ENCODE data around the gene CERS2. TPM values are rescaled to one million over a fixed set of nuclear protein-coding genes. Genes with fewer than 3 reads are reported as not detected.
A peak's percentile ranks its signal among the peaks of the same experiment; 100 is the strongest.

The CERS2 gene
- total and polyA plus RNA-seq, 2 of the 13 experiments (the other 11 are each of a cell fraction or from before 2014, with no cell fraction given): 269 to 298 TPM

- TF ChIP-seq REPIN1 (CRISPR knock-in tag; IDR thresholded peaks at IDR 0.05; ENCODE audit: borderline replicate concordance, low read depth): peak; percentile 78; the same call in 1 of the 2 replicates
- TF ChIP-seq PITX1 (CRISPR knock-in tag; IDR thresholded peaks at IDR 0.05): peak; percentile 91
- TF ChIP-seq HDAC1 (CRISPR knock-in tag; IDR thresholded peaks at IDR 0.05): peak; percentile 97
- peak; percentile 43; the same call in 1 of the 2 replicates for TF ChIP-seq RFXAP (CRISPR knock-in tag; IDR thresholded peaks at IDR 0.05; ENCODE audit: borderline replicate concordance)
- TF ChIP-seq PLRG1 (conservative IDR thresholded peaks at IDR 0.05): no peak
- no peak for TF ChIP-seq ZNF562 (CRISPR knock-in tag; IDR thresholded peaks at IDR 0.05; ENCODE audit: borderline replicate concordance)
- peak; percentile 66; the same call in 1 of the 2 replicates for TF ChIP-seq CBFB (CRISPR knock-in tag; IDR thresholded peaks at IDR 0.05)
- TF ChIP-seq RXRB (CRISPR knock-in tag; IDR thresholded peaks at IDR 0.05; ENCODE audit: borderline replicate concordance): peak; percentile 95
- TF ChIP-seq ZHX1 (CRISPR knock-in tag; IDR thresholded peaks at IDR 0.05; ENCODE audit: low read depth): peak; percentile 46; the same call in 1 of the 2 replicates
- TF ChIP-seq ZBTB7B (CRISPR knock-in tag; IDR thresholded peaks at IDR 0.05): peak; percentile 62; the same call in 1 of the 2 replicates
- peak; percentile 75; the same call in 1 of the 2 replicates for TF ChIP-seq MAX (IDR thresholded peaks at IDR 0.05)
- TF ChIP-seq TIGD3 (CRISPR knock-in tag; IDR thresholded peaks at IDR 0.05; ENCODE audit: borderline replicate concordance): no peak
- no peak for TF ChIP-seq ONECUT2 (CRISPR knock-in tag; IDR thresholded peaks at IDR 0.05)
- TF ChIP-seq ZBTB33 (CRISPR knock-in tag; IDR thresholded peaks at IDR 0.05): peak; percentile 50; the same call in 1 of the 2 replicates
- TF ChIP-seq SIN3B (IDR thresholded peaks at IDR 0.05; ENCODE audit: low read length): peak; percentile 30; the same call in 1 of the 2 replicates
- 0 out of 2 replicates have a peak, but pooled peaks have one; percentile 24 for TF ChIP-seq RNF219 (CRISPR knock-in tag; IDR thresholded peaks at IDR 0.05)
- peak; percentile 73; the same call in 1 of the 2 replicates for TF ChIP-seq ZFP90 (CRISPR knock-in tag; IDR thresholded peaks at IDR 0.05; ENCODE audit: borderline replicate concordance)
- peak; percentile 86 for TF ChIP-seq BHLHE40 (IDR thresholded peaks at IDR 0.05; ENCODE audit: low read length)
- TF ChIP-seq RAD21 (CRISPR knock-in tag; IDR thresholded peaks at IDR 0.05): peak; percentile 53; the same call in 1 of the 2 replicates
- peak; percentile 58; the same call in 1 of the 2 replicates for TF ChIP-seq MYC (CRISPR knock-in tag; IDR thresholded peaks at IDR 0.05; ENCODE audit: borderline replicate concordance)
- no peak for TF ChIP-seq ZNF235 (CRISPR knock-in tag; IDR thresholded peaks at IDR 0.05; ENCODE audit: borderline replicate concordance)
Observed at GRCh38 chr1:150970808-150971582, 3.6 kb downstream of the CERS2 start (continued).
